ENCODE results near the gene LCNL1. TPM values are rescaled to one million over a fixed set of nuclear protein-coding genes. Genes with fewer than 3 reads are reported as not detected.

The LCNL1 gene
- total and polyA plus RNA-seq, 7 donors = 0.14 to 1.1 (median 0.49) TPM; not detected in 2

- peaks cover 0 to 22% (median 6%) of the 10 kb centered on the region in 3 donors for H3K27me3 ChIP-seq
- WGBS, 2 donors = 41 to 60% methylated on average over 15 of the region's 15 CpGs
- H3K36me3 ChIP-seq = no peaks in the 10 kb centered on the region
- H3K4me1 ChIP-seq = peaks cover 0 to 15% (median 12%) of the 10 kb centered on the region in 4 donors
- no peaks in the 10 kb centered on the region for H3K9me3 ChIP-seq
- intact Hi-C loops (cut with DNase I) = no loop called here
- peak overlapping the region in 1 of 4 donors; percentile 27 for H3K27ac ChIP-seq
- no peak for DNase-seq
- no peak overlapping the region for H3K4me3 ChIP-seq
- TF ChIP-seq CTCF (IDR thresholded peaks at IDR 0.05) (no peak), EP300 (IDR thresholded peaks at IDR 0.05) (no peak), POLR2AphosphoS5 (IDR thresholded peaks at IDR 0.05) (no peak), POLR2A (IDR thresholded peaks at IDR 0.05) (no peak)
Measured at GRCh38 chr9:136974817-136975535, 7.8 kb upstream of the LCNL1 start.

GRCh38 chr9:136975644-136976043 lies 7.1 kb upstream of the LCNL1 start:
- no peak for DNase-seq
- TF ChIP-seq POLR2AphosphoS5 (IDR thresholded peaks at IDR 0.05) = no peak
- no peak for TF ChIP-seq POLR2A (IDR thresholded peaks at IDR 0.05)
- TF ChIP-seq CTCF (IDR thresholded peaks at IDR 0.05) = no peak
- WGBS, 2 donors = 45 to 59% methylated on average over 14 of the region's 14 CpGs
- Histone ChIP-seq H3K4me3 (no peak overlapping the region), H3K36me3 (no peaks in the 10 kb centered on the region), H3K27me3 (peaks cover 0 to 29% (median 6%) of the 10 kb centered on the region in 3 donors), H3K4me1 (peaks cover 0 to 15% (median 12%) of the 10 kb centered on the region in 4 donors), H3K9me3 (no peaks in the 10 kb centered on the region), H3K27ac (peak overlapping the region in 1 of 4 donors; percentile 27)
- intact Hi-C loops (cut with DNase I) = no loop called here

- peak within 1 kb of the TSS; percentile 12 to 52 (median 42) for H3K4me3 ChIP-seq
- no peak for TF ChIP-seq POLR2A (IDR thresholded peaks at IDR 0.05)
- no peak for TF ChIP-seq EP300 (IDR thresholded peaks at IDR 0.05)
- H3K4me1 ChIP-seq = peaks cover 0 to 15% (median 12%) of the 10 kb centered on the region in 4 donors
- no peaks in the 10 kb centered on the region for H3K36me3 ChIP-seq
- intact Hi-C loops (cut with DNase I) = no loop called here
- H3K9me3 ChIP-seq = no peaks in the 10 kb centered on the region
- no peak for DNase-seq
- WGBS, 2 donors = 80 to 81% methylated on average over 10 of the region's 10 CpGs
- H3K27ac ChIP-seq = peak within 1 kb of the TSS in 2 of 4 donors; percentile 17 to 25
- H3K27me3 ChIP-seq = peaks cover 0 to 33% (median 21%) of the 10 kb centered on the region in 3 donors
Measured at GRCh38 chr9:136977223-136977622, 5.6 kb upstream of the LCNL1 start, which contains the start of gene PTGDS. Gene PTGDS, plus strand, starts transcription at chr9:136977504. Its CDS starts 75 bp downstream, at chr9:136977579.

- H3K36me3 ChIP-seq = no peaks in the 10 kb centered on the region
- H3K27ac ChIP-seq = peak overlapping the region in 2 of 4 donors; percentile 17 to 25
- peaks cover 0 to 33% (median 26%) of the 10 kb centered on the region in 3 donors for H3K27me3 ChIP-seq
- H3K9me3 ChIP-seq = no peaks in the 10 kb centered on the region
- no peak for DNase-seq
- H3K4me1 ChIP-seq = peaks cover 0 to 15% (median 12%) of the 10 kb centered on the region in 4 donors
- H3K4me3 ChIP-seq = peak overlapping the region; percentile 12 to 52 (median 42)
- intact Hi-C loops (cut with DNase I) = no loop called here
- 14 to 32% methylated on average over 33 of the region's 33 CpGs for WGBS, 2 donors
- TF ChIP-seq POLR2A (IDR thresholded peaks at IDR 0.05) = no peak
Measured at GRCh38 chr9:136977649-136978072, 5.1 kb upstream of the LCNL1 start.

- no peak for DNase-seq
Measured at GRCh38 chr9:136978073-136978864, 4.5 kb upstream of the LCNL1 start.

More at GRCh38 chr9:136978073-136978864, 4.5 kb upstream of the LCNL1 start:
- TF ChIP-seq EP300 (IDR thresholded peaks at IDR 0.05) (no peak), POLR2AphosphoS5 (IDR thresholded peaks at IDR 0.05) (no peak), CTCF (IDR thresholded peaks at IDR 0.05) (no peak), POLR2A (IDR thresholded peaks at IDR 0.05) (no peak)
- 3 to 4% methylated on average over 78 of the region's 78 CpGs for WGBS, 2 donors
- Histone ChIP-seq H3K4me1 (peaks cover 0 to 15% (median 12%) of the 10 kb centered on the region in 4 donors), H3K36me3 (no peaks in the 10 kb centered on the region), H3K9me3 (no peaks in the 10 kb centered on the region), H3K4me3 (peak overlapping the region; percentile 12 to 52 (median 42)), H3K27ac (peak overlapping the region in 2 of 4 donors; percentile 17 to 25), H3K27me3 (peaks cover 0 to 38% (median 32%) of the 10 kb centered on the region in 3 donors)
- intact Hi-C loops (cut with DNase I) = no loop called here

All from sigmoid colon (tissue), 7 donors.